HG02885 (cell line): ENCODE results near the gene CYP46A1.

Experiments used
- ATAC-seq: cut with Tn5 transposase; IDR thresholded peaks from one replicate; pipeline ENCODE4 v1.9.1; 2021; ENCODE audit warnings: mild to moderate bottlenecking; ENCODE audit not compliant: unreplicated experiment, poor library complexity

The CYP46A1 gene

GRCh38 chr14:99672506-99673304 lies 11.4 kb upstream of the CYP46A1 start:
- peak; percentile 81 for ATAC-seq

GRCh38 chr14:99673305-99674063 lies 10.6 kb upstream of the CYP46A1 start:
- ATAC-seq: no peak

DNA sequence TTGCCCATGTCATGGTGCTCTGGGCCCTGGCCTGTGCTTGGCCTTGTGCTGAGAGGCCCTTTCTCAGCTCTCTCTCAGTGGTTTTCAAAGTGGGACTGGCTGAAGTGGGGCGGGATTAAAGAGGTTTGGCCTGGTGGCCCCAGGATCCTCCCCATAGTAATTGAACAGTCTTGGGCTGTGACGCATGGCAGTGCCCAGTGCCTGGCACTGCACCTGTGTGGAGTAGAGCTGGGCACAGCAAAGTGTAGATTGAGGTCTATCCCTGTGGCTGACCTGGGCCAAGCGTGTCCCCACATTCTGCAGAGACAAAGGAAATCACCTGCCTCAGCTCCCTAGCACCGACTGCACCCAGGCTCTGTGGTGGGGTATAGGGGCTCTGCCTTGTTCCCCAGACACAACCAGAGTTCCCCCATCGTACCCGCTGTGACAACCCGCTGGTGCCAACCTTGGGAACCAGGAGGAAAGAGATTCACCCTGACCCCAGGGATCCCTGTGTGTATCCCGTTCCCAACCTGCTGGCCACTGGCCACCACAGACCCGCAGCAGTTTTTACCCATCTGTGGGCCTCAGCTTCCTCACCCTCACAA lies 9.9 kb upstream of the CYP46A1 start:
- no peak for ATAC-seq

- ATAC-seq: no peak
Measured at GRCh38 chr14:99674776-99675381, 9.2 kb upstream of the CYP46A1 start.

GRCh38 chr14:99675382-99675835 lies 8.7 kb upstream of the CYP46A1 start:
- no peak for ATAC-seq

DNA sequence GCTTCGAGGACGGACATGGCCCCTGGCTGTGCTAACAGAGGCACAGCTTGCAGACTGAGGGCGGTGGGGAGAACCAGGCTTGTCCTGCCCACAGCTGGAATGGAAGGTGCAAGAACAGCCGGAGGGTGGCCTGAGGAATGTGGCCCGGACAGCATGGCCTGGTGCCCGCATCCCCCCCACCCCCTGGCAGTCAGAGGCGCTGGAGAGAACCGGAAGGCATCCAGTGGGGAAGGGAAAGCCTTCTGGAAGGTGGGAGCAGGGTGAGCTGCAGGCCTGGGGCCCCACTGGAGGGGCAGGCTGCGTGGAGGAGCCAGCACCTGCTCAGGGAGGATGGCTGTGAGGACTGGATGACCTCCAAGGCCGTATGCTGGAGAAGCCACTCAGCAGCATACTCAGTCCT lies 8.1 kb upstream of the CYP46A1 start:
- ATAC-seq: no peak

DNA sequence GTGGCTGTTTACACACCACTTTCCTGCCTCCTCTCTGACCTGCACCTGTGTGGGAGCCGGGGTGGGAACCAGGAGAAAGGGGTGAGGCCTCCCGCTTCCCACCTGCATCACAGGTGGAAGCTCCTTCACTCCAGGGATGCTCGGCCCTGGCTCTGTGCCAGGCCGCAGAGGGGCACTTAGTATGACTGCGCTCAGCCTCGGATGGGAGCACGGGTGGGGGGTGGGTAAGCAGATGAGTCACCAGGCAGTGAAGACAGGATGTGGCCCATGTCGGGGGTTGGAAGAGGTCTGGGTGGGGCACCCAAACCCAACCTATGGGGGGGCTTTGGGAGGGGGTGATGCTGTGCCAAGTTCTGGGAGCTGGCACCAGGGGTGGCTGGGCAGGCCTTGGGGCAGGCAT lies 7.4 kb upstream of the CYP46A1 start:
- no peak for ATAC-seq

GRCh38 chr14:99677231-99678140 lies 6.6 kb upstream of the CYP46A1 start:
- no peak for ATAC-seq

DNA sequence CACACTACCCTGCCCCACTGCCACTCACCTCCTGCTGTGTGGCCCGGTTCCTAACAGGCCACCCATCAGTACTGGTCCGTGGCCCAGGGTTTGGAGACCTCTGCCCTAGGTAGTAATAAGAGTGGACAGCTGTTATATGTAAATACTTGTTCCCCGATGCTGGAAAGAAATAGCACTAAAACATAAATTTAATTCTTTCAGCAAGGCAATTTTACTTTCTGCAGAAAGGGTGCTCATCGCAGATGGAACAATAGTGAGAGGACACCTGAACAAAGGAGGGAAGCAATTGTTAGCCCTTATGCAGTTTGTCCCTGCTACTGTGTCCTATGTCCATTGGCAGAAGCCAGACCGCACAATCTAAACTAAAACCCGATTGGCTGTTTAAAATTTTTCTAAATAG lies 5.9 kb upstream of the CYP46A1 start:
- ATAC-seq: no peak

DNA sequence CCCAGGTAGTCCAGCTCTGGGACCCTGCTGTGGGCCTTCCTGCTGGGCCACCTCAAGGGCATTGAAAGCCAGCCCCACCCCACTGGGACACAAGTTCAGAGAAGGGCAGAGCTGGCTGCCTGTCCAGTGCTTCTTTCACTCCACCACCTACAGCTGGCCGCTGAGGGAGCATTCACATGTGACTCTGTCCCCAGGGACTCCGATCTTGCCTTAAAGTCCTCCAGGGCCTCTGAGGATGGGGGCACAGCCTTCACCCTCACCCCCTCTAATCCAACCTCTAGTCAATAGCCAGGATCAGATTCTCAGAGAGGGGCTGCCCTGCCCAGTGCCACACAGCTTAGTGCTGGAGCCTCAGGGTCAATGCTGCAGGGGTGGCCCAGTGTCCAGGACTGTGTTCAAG lies 5.0 kb upstream of the CYP46A1 start:
- ATAC-seq: no peak

GRCh38 chr14:99679543-99679942 lies 4.6 kb upstream of the CYP46A1 start:
- no peak for ATAC-seq

DNA sequence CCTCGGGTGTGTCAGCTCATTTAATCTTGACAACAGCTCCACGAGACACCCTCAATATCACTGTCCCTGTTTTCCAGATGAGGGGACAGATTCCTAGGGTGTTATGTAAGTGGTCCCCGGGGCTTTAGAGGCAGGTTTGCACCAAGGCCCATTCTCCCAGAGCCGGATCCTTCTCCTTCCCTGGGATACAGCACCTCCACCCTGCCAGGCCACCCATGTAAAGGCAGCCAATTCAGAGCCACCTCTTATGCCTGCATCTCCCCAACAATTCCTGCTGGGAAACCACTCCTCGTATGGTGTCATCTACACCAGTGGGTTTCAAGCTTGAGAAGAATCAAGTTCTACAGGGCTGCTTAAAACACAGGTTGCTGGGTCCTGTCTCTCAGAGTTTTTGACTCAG lies 4.1 kb upstream of the CYP46A1 start:
- no peak for ATAC-seq

- ATAC-seq: no peak
Measured at GRCh38 chr14:99681101-99681831, 2.8 kb upstream of the CYP46A1 start.

DNA sequence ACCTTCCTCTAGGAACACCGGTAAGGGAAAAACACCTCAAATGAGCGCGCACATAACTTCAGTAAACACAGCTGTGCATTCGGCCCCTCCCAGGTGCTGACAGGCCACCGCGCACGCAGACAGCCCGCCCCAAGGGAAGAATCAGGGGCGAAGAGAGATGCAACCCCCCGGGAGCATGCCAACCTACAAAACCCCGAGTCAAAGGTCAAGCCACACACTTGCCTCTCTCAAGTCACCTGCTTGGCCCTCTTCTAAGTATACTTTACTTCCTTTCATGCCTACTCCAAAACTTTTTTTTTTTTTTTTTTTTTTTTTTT lies 2.3 kb upstream of the CYP46A1 start:
- no peak for ATAC-seq

GRCh38 chr14:99682809-99683618 lies 1.1 kb upstream of the CYP46A1 start:
- peak; percentile 38 for ATAC-seq

GRCh38 chr14:99684410-99684934 lies 374 bp downstream of the CYP46A1 start:
- ATAC-seq: peak; percentile 33

DNA sequence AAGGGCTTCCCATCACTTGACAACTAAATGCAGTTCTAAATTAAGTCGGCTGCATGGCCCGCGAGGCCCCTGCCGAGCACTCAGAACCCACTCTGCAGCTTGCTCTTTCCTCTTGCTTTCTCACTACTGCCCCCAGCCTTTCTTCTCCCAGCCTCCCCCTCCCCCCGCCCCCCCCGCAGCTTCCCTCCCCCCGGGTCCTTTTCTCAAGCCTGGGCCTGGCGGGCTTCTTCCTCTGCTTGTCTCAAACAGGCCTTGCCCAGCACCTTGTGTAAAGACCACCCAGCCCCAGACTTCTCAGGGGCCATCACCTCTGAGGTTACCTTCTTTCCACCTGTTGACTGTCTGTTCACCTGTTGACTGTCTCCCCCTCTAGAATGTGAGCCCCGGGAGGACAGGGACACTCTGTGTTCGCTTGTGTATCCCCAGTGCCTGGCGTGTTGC lies 1.1 kb downstream of the CYP46A1 start:
- no peak for ATAC-seq

GRCh38 chr14:99685596-99685995 lies 1.5 kb downstream of the CYP46A1 start:
- no peak for ATAC-seq
